Activated CD8-positive, alpha-beta memory T cell treated with anti-CD3 and anti-CD28 coated beads, Interleukin-2, amount 10 ng/mL, durations not matched to agents 7 days and 5 days (primary cell): Measurements from ENCODE around the gene GPRIN2. TPM values are rescaled to one million over a fixed set of nuclear protein-coding genes. Genes with fewer than 3 reads are reported as not detected.

ENCODE experiments used
- ATAC-seq: fragments of 150-1000 bp; cut with Tn5 transposase; one replicate; pipeline ENCODE4 v1.10.0; 2021; ENCODE audit warnings: moderate library complexity
- CTCF ChIA-PET: fragments of 350-600 bp; sonication (Branson Sonifier 250); formaldehyde crosslinking; loops from one replicate; lab custom pipeline; 2021; ENCODE audit warnings: antibody characterized with exemption; lab: Charles Lee
- DNase-seq: peaks from one replicate; pipeline ENCODE4 v3.0.0-alpha.2; 2020
- H3K27ac Mint-ChIP-seq: one replicate; pipeline ENCODE4 v1.8.0; 2021; ENCODE audit warnings: mild to moderate bottlenecking, mixed read lengths
- H3K27me3 Mint-ChIP-seq: one replicate; pipeline ENCODE4 v1.8.0; 2021; ENCODE audit warnings: mixed read lengths
- H3K36me3 Mint-ChIP-seq: one replicate; pipeline ENCODE4 v1.8.0; 2021; ENCODE audit warnings: mild to moderate bottlenecking, mixed read lengths
- H3K4me1 Mint-ChIP-seq: one replicate; pipeline ENCODE4 v1.8.0; 2021; ENCODE audit warnings: mixed read lengths
- H3K4me3 Mint-ChIP-seq: one replicate; pipeline ENCODE4 v1.8.0; 2021; ENCODE audit warnings: mild to moderate bottlenecking, moderate library complexity, mixed read lengths
- H3K9me3 Mint-ChIP-seq: one replicate; pipeline ENCODE4 v1.8.0; 2022; ENCODE audit warnings: low read depth, mixed read lengths
- total RNA-seq, 2 experiments: library from RNA; stranded (reverse); gene quantifications; one replicate each; pipeline ENCODE4 v1.2.3, GENCODE V29; 2021

GPRIN2 gene
- total RNA-seq, 2 experiments from 2014 or later: not detected

GRCh38 chr10:46558122-46558391 lies 1.6 kb upstream of the GPRIN2 start:
- ATAC-seq (no peak), DNase-seq (no peak)
- Mint-ChIP-seq H3K4me3 (no peak overlapping the region), H3K27me3 (no peaks in the 10 kb centered on the region), H3K4me1 (peaks cover 2% of the 10 kb centered on the region), H3K27ac (no peak overlapping the region), H3K9me3 (no peaks in the 10 kb centered on the region), H3K36me3 (no peaks in the 10 kb centered on the region)
- CTCF ChIA-PET: no interaction called here

- CTCF ChIA-PET: no interaction called here
Measured at GRCh38 chr10:46557319-46558121, 1.1 kb upstream of the GPRIN2 start.

GRCh38 chr10:46555713-46556514 lies 544 bp downstream of the GPRIN2 start:
- Mint-ChIP-seq H3K4me3 (no peak overlapping the region), H3K4me1 (peaks cover 2% of the 10 kb centered on the region), H3K9me3 (no peaks in the 10 kb centered on the region)

More at GRCh38 chr10:46557319-46558121, 1.1 kb upstream of the GPRIN2 start:
- Mint-ChIP-seq H3K4me3 (no peak overlapping the region), H3K36me3 (no peaks in the 10 kb centered on the region), H3K9me3 (no peaks in the 10 kb centered on the region), H3K4me1 (peaks cover 2% of the 10 kb centered on the region), H3K27me3 (no peaks in the 10 kb centered on the region), H3K27ac (no peak overlapping the region)
- DNase-seq (peak; percentile 42), ATAC-seq (no peak)

GRCh38 chr10:46555366-46555712 lies 1.1 kb downstream of the GPRIN2 start:
- no peak for DNase-seq

More at GRCh38 chr10:46555713-46556514, 544 bp downstream of the GPRIN2 start:
- Mint-ChIP-seq H3K27me3 (no peaks in the 10 kb centered on the region), H3K36me3 (no peaks in the 10 kb centered on the region), H3K27ac (no peak overlapping the region)
- CTCF ChIA-PET: no interaction called here
- DNase-seq (peak; percentile 41), ATAC-seq (peak; percentile 8)

DNA sequence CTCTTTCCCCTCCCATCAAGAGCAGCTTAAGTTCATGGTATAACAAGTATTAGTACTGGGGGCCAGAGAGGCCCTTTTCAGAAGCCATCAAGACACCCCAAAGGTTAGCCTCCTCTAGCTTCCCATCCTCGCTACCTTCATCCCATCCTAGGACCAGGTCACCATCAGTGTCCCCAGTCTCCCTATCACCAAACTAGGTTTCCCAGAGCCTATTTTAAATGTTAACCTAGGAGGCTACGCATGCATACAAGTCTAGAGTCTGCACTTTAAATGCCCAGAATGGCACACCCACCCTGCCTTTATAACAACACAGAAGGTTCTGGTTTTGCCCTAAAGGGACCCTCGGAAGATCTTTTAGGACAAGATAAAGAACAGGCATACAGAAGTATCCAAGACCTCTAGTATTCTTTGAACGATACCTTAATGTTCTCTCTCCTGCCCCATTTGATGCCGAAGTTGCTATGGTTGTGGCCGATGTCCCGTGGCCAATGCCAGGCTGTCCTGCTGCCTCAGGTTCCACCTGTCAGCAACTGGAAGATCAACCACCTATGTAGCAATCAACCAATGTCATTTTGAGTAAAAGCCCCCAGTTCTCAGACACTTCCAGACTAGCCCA lies 2.2 kb downstream of the GPRIN2 start:
- Mint-ChIP-seq H3K9me3 (no peaks in the 10 kb centered on the region), H3K4me1 (peaks cover 2% of the 10 kb centered on the region), H3K27ac (no peak overlapping the region), H3K36me3 (no peaks in the 10 kb centered on the region), H3K27me3 (no peaks in the 10 kb centered on the region), H3K4me3 (no peak overlapping the region)
- DNase-seq (peak; percentile 42), ATAC-seq (no peak)
- CTCF ChIA-PET: interaction anchor here (0.7 kb wide), 1 partner anchor 9 kb away, joined by 3 read pairs; no protein-coding TSS in a partner anchor

More at GRCh38 chr10:46555366-46555712, 1.1 kb downstream of the GPRIN2 start:
- no peaks in the 10 kb centered on the region for H3K9me3 Mint-ChIP-seq
- H3K4me1 Mint-ChIP-seq: peaks cover 2% of the 10 kb centered on the region
- CTCF ChIA-PET: no interaction called here
- no peaks in the 10 kb centered on the region for H3K27me3 Mint-ChIP-seq
- no peaks in the 10 kb centered on the region for H3K36me3 Mint-ChIP-seq
- no peak for ATAC-seq
- no peak overlapping the region for H3K4me3 Mint-ChIP-seq
- no peak overlapping the region for H3K27ac Mint-ChIP-seq

DNA sequence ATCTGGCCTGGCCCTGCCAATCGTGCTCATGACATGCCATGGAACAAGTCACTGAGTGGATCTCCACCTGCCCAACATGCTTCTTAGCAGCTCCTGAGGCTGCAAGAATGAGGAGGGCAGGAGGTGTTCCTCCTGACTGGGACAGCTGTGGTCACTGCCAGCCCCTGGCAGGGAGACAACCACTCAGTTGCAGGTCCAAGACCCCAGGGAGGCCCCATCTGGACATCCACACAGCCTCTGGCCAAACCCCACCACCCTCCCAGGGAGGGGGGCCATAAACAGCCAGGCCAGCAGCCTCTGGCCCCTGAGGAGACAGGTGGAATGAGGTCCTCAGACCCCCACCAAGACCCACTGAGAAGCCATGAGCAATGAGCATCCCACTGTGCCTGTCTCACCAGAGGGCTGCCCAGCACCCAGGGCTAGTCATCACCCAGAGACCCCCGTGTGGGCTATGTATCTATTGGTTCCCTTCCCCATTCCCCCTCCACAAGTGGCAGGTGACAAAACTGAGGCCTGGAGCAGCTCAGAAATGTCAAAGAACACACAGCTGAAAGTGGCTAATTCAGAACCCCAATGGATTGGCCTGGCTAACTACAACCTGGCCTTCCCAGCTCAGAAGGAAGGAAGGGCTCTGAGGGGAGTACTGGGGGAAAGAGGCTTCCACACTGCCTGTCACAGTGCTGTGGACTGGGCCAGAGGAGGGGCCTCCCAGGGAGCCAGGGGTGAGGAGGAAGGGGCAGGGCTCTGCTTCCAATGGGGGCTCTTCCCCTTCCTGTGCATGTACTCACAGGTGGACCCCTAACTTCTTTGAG lies 3.0 kb downstream of the GPRIN2 start:
- Mint-ChIP-seq H3K9me3 (no peaks in the 10 kb centered on the region), H3K36me3 (no peaks in the 10 kb centered on the region), H3K27ac (no peak overlapping the region), H3K4me3 (no peak overlapping the region), H3K27me3 (no peaks in the 10 kb centered on the region), H3K4me1 (peaks cover 2% of the 10 kb centered on the region)
- ATAC-seq (no peak), DNase-seq (peak; percentile 42)
- CTCF ChIA-PET: interaction anchor here (0.7 kb wide), 1 partner anchor 9 kb away, joined by 3 read pairs; no protein-coding TSS in a partner anchor

GRCh38 chr10:46552526-46553237 lies 3.8 kb downstream of the GPRIN2 start:
- no peak overlapping the region for H3K27ac Mint-ChIP-seq
- peaks cover 2% of the 10 kb centered on the region for H3K4me1 Mint-ChIP-seq
- peak; percentile 39 for DNase-seq
- no peaks in the 10 kb centered on the region for H3K9me3 Mint-ChIP-seq
- CTCF ChIA-PET: no interaction called here
- no peaks in the 10 kb centered on the region for H3K27me3 Mint-ChIP-seq
- H3K4me3 Mint-ChIP-seq: no peak overlapping the region
- no peaks in the 10 kb centered on the region for H3K36me3 Mint-ChIP-seq
- no peak for ATAC-seq

DNA sequence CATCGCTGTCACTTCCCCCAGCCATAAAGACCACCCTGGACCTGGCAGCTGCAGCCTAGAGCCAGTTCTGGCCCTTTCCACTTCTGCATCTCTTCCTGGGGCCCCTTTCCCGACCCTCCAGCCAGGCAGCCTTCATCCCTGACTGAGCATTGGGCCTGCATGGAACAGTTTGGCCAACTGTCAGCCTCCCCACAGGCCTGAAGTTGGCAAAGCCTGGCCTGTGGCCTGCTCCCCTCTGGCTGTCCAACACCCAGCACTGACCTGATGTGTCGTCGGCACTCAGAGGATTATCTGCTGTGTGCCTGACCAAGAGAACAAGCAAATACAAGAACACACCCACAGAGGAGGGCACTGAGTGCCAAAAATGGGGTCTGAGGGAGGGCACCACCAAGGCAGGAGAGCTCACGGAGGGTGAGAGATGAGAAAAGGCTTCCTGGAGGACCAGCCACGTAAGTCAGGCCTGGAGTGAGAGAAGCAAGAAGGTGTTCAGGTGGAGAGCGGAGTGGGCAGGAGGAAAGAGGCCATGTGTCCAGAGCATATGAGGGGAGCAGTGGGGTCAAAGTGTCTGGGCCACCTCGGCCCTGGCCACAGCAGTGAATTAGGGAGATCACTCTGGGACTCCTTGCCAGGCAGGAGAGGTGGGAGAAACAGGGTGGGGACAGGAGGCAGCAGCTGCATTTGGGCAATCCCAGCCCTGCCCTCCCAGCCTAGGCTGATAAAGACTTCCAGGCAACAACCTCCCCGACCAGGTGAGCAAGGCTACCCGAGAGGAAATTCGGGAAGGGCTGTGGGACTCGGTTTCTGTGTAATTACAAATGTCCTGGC lies 4.5 kb downstream of the GPRIN2 start:
- DNase-seq (peak; percentile 41), ATAC-seq (no peak)
- Mint-ChIP-seq H3K4me1 (no peaks in the 10 kb centered on the region), H3K36me3 (no peaks in the 10 kb centered on the region), H3K27me3 (no peaks in the 10 kb centered on the region), H3K27ac (no peak overlapping the region), H3K4me3 (no peak overlapping the region), H3K9me3 (no peaks in the 10 kb centered on the region)
- CTCF ChIA-PET: no interaction called here

DNA sequence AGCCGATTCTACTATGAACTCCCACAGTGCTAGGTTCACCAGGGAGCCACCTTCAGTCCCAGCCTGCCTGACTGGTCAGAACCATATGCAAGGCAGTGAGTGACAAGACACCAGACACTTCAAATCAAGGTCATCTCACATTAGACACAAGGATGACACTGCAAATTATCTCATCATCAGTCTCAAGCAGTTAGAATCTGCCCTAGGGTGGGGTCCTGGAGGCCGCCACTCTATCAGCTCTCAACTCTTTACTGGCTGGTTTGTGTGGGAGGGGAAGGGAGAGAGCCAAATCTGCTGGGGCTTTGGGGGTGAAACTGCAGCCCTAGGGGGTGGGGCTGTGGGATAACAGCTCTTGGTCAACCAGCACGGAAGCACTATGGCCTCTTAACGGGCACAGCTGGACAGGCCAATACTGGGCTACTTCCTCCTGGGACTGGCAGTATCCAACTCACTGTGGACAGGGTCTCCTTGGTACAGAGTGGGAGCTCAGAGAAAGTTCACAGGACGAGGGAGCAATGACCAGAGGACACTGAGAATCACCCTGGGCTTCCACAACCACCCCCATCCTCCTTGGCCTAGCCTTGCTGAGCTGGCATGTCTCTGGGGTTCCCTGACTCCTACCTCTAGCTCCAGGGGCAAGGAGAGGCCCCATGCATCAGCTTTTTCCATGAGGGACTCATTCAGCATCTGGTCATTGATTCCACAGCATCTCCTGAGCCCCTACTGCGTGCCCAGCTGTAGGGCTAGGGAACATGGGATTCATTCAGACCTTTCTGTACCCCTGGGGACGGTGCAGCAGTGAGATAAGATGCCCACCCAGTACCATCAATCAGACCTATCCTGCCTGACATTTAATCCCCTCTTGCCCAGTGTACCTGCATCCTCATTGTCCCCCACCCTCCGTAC lies 5.4 kb downstream of the GPRIN2 start:
- peak; percentile 40 for DNase-seq
- no peaks in the 10 kb centered on the region for H3K4me1 Mint-ChIP-seq
- H3K9me3 Mint-ChIP-seq: no peaks in the 10 kb centered on the region
- H3K4me3 Mint-ChIP-seq: no peak overlapping the region
- H3K27ac Mint-ChIP-seq: no peak overlapping the region
- CTCF ChIA-PET: no interaction called here
- ATAC-seq: no peak
- no peaks in the 10 kb centered on the region for H3K27me3 Mint-ChIP-seq
- no peaks in the 10 kb centered on the region for H3K36me3 Mint-ChIP-seq

GRCh38 chr10:46550076-46550790 lies 6.2 kb downstream of the GPRIN2 start:
- H3K36me3 Mint-ChIP-seq: no peaks in the 10 kb centered on the region
- no peaks in the 10 kb centered on the region for H3K9me3 Mint-ChIP-seq
- no peak overlapping the region for H3K27ac Mint-ChIP-seq
- H3K4me1 Mint-ChIP-seq: no peaks in the 10 kb centered on the region
- ATAC-seq (no peak), DNase-seq (peak; percentile 39)
- no peak overlapping the region for H3K4me3 Mint-ChIP-seq
- CTCF ChIA-PET: no interaction called here
- H3K27me3 Mint-ChIP-seq: no peaks in the 10 kb centered on the region
